IPS DF 4.7 (cell line): ENCODE measurements around the gene LHCGR.
"Not testable (repeated sequence)": the region's sequence is repeated elsewhere in the genome, so short reads cannot be mapped to it uniquely, and the experiment has no call there.

Source experiments
- DNase-seq: peaks from one replicate; pipeline ENCODE4 v3.0.0-alpha.2; 2013; ENCODE audit warnings: low spot score; ENCODE audit errors: extremely low read depth

Gene LHCGR

GRCh38 chr2:48709096-48710034, 46.2 kb downstream of the LHCGR start:
- DNase-seq = no peak

GRCh38 chr2:48707466-48707865, 48.1 kb downstream of the LHCGR start:
- no peak for DNase-seq

GRCh38 chr2:48703621-48704020, 51.9 kb downstream of the LHCGR start:
- not testable (repeated sequence) for DNase-seq

GRCh38 chr2:48699348-48699930, 56.1 kb downstream of the LHCGR start:
- no peak for DNase-seq

- DNase-seq = no peak
These were observed 58.6 kb downstream of the LHCGR start for GRCh38 chr2:48696881-48697280.

- DNase-seq = no peak
These were observed 59.5 kb downstream of the LHCGR start for GRCh38 chr2:48695991-48696390.

- DNase-seq = no peak
These were observed 61.4 kb downstream of the LHCGR start for GRCh38 chr2:48694149-48694548.

- no peak for DNase-seq
These were observed 61.9 kb downstream of the LHCGR start for GRCh38 chr2:48693645-48694044.

GRCh38 chr2:48693066-48693465, 62.5 kb downstream of the LHCGR start:
- DNase-seq = no peak

- no peak for DNase-seq
These were observed 63.4 kb downstream of the LHCGR start for GRCh38 chr2:48691935-48692691.

- no peak for DNase-seq
These were observed 70.4 kb downstream of the LHCGR start for GRCh38 chr2:48685126-48685525.

GRCh38 chr2:48677450-48677849, 78.1 kb downstream of the LHCGR start:
- no peak for DNase-seq

GRCh38 chr2:48674933-48675332, 80.6 kb downstream of the LHCGR start:
- DNase-seq = no peak

- no peak for DNase-seq
These were observed 81.9 kb downstream of the LHCGR start for GRCh38 chr2:48673581-48673980.

GRCh38 chr2:48668992-48669391, 86.5 kb downstream of the LHCGR start:
- no peak for DNase-seq

GRCh38 chr2:48651158-48651790, 104.2 kb downstream of the LHCGR start:
- DNase-seq = no peak

GRCh38 chr2:48638261-48638660, 117.3 kb downstream of the LHCGR start:
- no peak for DNase-seq
